Measurements from ENCODE around the gene SYT11.
"Not testable (repeated sequence)": the region's sequence is repeated elsewhere in the genome, so short reads cannot be mapped to it uniquely, and the experiment has no call there.

SYT11 gene

GRCh38 chr1:155860970-155861510 lies 1.7 kb downstream of the SYT11 start:
- DNase-seq, result peak; percentile 45

- DNase-seq, result no peak
Measured at GRCh38 chr1:155861896-155862295, 2.5 kb downstream of the SYT11 start.

- DNase-seq, result no peak
Measured at GRCh38 chr1:155864393-155864792, 5.0 kb downstream of the SYT11 start.

- no peak for DNase-seq
Measured at GRCh38 chr1:155867766-155868165, 8.4 kb downstream of the SYT11 start.

GRCh38 chr1:155871390-155871789 lies 12.0 kb downstream of the SYT11 start:
- peak; percentile 30 for DNase-seq

- no peak for DNase-seq
Measured at GRCh38 chr1:155872527-155872926, 13.2 kb downstream of the SYT11 start.

- no peak for DNase-seq
Measured at GRCh38 chr1:155873860-155874259, 14.5 kb downstream of the SYT11 start.

GRCh38 chr1:155877945-155878344 lies 18.6 kb downstream of the SYT11 start:
- no peak for DNase-seq

- DNase-seq, result no peak
Measured at GRCh38 chr1:155880251-155880650, 20.9 kb downstream of the SYT11 start.

- no peak for DNase-seq
Measured at GRCh38 chr1:155880950-155881349, 21.6 kb downstream of the SYT11 start.

GRCh38 chr1:155882235-155882634 lies 22.9 kb downstream of the SYT11 start:
- DNase-seq, result no peak

- DNase-seq, result no peak
Measured at GRCh38 chr1:155882766-155883165, 23.4 kb downstream of the SYT11 start.

GRCh38 chr1:155884031-155884960 lies 24.9 kb downstream of the SYT11 start:
- DNase-seq, result no peak

GRCh38 chr1:155884982-155885381 lies 25.6 kb downstream of the SYT11 start:
- DNase-seq, result no peak

- no peak for DNase-seq
Measured at GRCh38 chr1:155888481-155888880, 29.1 kb downstream of the SYT11 start.

- DNase-seq, result no peak
Measured at GRCh38 chr1:155889566-155889965, 30.2 kb downstream of the SYT11 start.

- DNase-seq, result no peak
Measured at GRCh38 chr1:155890251-155890650, 30.9 kb downstream of the SYT11 start.

- no peak for DNase-seq
Measured at GRCh38 chr1:155892796-155893195, 33.4 kb downstream of the SYT11 start.

- DNase-seq, result no peak
Measured at GRCh38 chr1:155893389-155894142, 34.2 kb downstream of the SYT11 start.

- DNase-seq, result not testable (repeated sequence)
Measured at GRCh38 chr1:155895617-155896016, 36.2 kb downstream of the SYT11 start.

GRCh38 chr1:155896476-155896875 lies 37.1 kb downstream of the SYT11 start:
- not testable (repeated sequence) for DNase-seq

- DNase-seq, result no peak
Measured at GRCh38 chr1:155897746-155898145, 38.4 kb downstream of the SYT11 start.

- no peak for DNase-seq
Measured at GRCh38 chr1:155898888-155899287, 39.5 kb downstream of the SYT11 start.

- DNase-seq, result no peak
Measured at GRCh38 chr1:155899683-155900082, 40.3 kb downstream of the SYT11 start.
